ENCODE measurements around the gene MCAM.

Gene MCAM

GRCh38 chr11:119318240-119319135, 1.6 kb upstream of the MCAM start:
- TF ChIP-seq CTCF (IDR thresholded peaks at IDR 0.05; ENCODE audit: insufficient read depth, low read length, missing control alignments): no peak
- ChIA-PET POLR2A (interaction anchor here (1.0 kb wide), 1 partner anchor 197 kb away, joined by 4 read pairs; the partner anchor contains the start of gene HINFP), CTCF (interaction anchor here (0.6 to 6.1 kb wide), 13 partner anchors 10 to 174 kb away, joined by 3 to 41 read pairs (median 5); partner anchors contain the start of genes C1QTNF5, CBL and USP2)
- H3K4me3 ChIP-seq (ENCODE audit: low read depth, low read length): no peak overlapping the region
- no peak for DNase-seq (ENCODE audit: low read depth, low spot score)

GRCh38 chr11:119317592-119318239, 786 bp upstream of the MCAM start:
- no peak for TF ChIP-seq CTCF (IDR thresholded peaks at IDR 0.05; ENCODE audit: insufficient read depth, low read length, missing control alignments)
- peak overlapping the region; percentile 73 for H3K4me3 ChIP-seq (ENCODE audit: low read depth, low read length)
- ChIA-PET POLR2A (interaction anchor here (0.5 to 1.1 kb wide), 3 partner anchors 9 to 149 kb away, joined by 3 to 6 read pairs (median 3); no protein-coding TSS in a partner anchor), CTCF (interaction anchor here (0.6 to 6.1 kb wide), 6 partner anchors 14 to 121 kb away, joined by 3 to 41 read pairs (median 3); partner anchors contain the start of gene CBL)
- DNase-seq (ENCODE audit: low read depth, low spot score): no peak

DNA sequence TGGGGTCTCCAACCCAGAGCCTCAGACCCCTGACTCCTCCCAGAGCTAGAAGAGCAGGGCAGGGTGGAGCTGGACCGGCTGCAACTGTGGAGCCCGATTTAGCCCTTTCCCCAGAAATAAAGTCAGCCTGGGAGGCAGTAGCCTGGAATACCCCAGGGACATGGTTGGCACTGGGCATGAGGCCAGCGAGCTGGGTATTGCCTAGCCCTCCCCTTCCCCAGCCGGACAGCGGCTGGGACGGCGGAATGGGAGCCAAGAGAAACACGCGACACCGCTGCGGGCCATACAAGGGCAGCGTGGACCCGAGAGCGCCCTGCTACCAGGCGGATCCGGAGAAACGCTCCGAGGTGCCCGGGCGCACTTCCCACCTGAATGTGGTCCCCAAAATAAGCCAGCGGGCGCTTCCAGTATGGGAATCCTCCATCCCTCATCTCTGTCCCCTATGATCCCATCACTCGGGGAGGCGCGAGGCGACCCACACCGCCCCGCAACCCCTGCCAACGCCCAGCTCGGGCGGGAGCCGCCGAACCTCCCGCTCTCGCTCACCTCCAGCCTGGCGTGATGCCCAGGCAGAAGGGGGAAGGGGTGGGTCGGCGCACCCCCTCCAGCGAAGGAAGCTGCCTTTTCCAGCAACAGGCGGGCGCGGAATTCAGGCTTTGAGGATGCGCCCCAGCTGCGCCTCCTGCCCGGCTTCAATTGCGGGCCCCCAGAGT, 758 bp downstream of the MCAM start:
- ChIA-PET POLR2A (interaction anchor here (0.9 to 1.1 kb wide), 2 partner anchors 209 to 221 kb away, joined by 3 read pairs; partner anchors contain the start of gene C2CD2L), CTCF (interaction anchor here (0.9 to 14.7 kb wide), 11 partner anchors 7 to 159 kb away, joined by 3 to 150 read pairs (median 4); partner anchors contain the start of gene CBL)
- no peak for DNase-seq (ENCODE audit: low read depth, low spot score)
- no peak for TF ChIP-seq CTCF (IDR thresholded peaks at IDR 0.05; ENCODE audit: insufficient read depth, low read length, missing control alignments)
- peak overlapping the region; percentile 73 for H3K4me3 ChIP-seq (ENCODE audit: low read depth, low read length)

DNA sequence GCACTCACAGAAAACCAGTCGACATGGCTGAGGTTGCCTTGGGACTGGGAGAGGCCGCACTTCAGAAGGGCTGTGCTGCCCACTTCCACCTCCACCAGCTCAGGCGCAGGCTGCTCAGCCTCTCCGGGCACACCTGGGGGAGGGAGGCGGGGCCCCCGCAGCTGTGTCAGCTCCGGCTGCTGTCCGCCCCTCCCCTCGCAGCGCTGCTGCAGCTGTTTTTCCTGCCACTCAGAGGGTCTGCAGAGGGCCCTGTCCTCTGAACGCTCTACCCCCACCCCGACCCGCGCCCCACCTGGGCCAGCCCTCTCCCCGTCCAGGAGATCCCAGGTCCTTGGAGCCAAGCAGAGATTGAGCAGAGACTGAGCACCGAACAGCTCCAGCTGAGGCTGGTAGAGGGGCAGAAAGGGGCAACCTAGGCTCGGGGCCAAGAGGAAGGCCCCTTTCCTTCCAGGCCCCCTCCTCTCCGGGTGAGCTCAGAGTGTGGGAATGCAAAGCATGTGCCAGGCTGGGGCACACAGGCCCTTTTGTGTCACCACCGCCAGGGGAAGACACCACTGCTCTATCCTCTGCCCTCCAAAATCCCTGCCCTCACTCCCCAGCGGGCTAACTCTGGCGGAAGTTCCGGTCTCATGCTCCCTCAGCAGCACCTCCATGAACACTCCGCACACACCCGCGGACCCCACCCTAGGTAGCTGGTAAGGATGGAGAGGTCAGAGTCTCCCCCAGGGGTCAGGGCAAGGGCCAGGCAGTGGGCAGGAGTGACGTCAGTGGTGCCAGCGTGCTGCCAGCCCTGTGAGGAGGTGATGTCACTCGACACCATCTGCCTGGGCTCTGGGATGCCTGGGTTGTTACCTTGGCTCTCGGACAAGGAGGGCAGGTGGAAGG, 1.6 kb downstream of the MCAM start:
- peak overlapping the region; percentile 73 for H3K4me3 ChIP-seq (ENCODE audit: low read depth, low read length)
- no peak for DNase-seq (ENCODE audit: low read depth, low spot score)
- TF ChIP-seq CTCF (IDR thresholded peaks at IDR 0.05; ENCODE audit: insufficient read depth, low read length, missing control alignments): peak; percentile 30
- POLR2A ChIA-PET: interaction anchor here (1.1 kb wide), 1 partner anchor 220 kb away, joined by 3 read pairs; a partner anchor contains a TSS
- CTCF ChIA-PET: interaction anchor here (1.1 to 14.7 kb wide), 10 partner anchors 8 to 159 kb away, joined by 3 to 150 read pairs (median 4); partner anchors contain the start of gene CBL

DNA sequence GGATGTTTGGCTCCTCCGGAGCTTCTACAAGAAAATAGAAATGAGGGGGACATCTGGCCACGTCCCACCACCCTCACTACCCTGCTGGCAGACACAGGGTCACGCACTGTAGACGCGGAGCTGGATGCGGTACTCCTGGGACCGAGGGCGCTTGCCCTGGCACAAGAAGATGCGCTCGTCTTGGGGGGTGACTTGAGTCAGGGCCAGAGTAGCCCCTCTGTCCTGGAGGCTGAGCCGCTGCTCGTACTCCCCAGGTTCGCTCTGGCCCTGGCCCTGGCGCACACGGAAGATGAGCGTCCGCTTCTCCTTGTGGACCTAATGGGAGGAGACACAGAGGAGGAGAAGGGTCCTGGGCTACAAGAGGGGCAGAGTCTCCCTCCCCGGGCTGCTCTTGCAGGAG, 2.2 kb downstream of the MCAM start:
- ChIA-PET CTCF (interaction anchor here (1.3 to 14.7 kb wide), 6 partner anchors 7 to 159 kb away, joined by 3 to 150 read pairs (median 20); partner anchors contain the start of gene CBL), POLR2A (no interaction called here)
- no peak for DNase-seq (ENCODE audit: low read depth, low spot score)
- H3K4me3 ChIP-seq (ENCODE audit: low read depth, low read length): peak overlapping the region; percentile 73
- no peak for TF ChIP-seq CTCF (IDR thresholded peaks at IDR 0.05; ENCODE audit: insufficient read depth, low read length, missing control alignments)

Measured in AG04449 (cell line).